H9 (cell line): ENCODE measurements around the gene CPE. TPM values are rescaled to one million over a fixed set of nuclear protein-coding genes. Genes with fewer than 3 reads are reported as not detected.

Source experiments
- DNase-seq: peaks from one replicate; pipeline ENCODE4 v3.0.0-alpha.2; 2017
- H2AFZ ChIP-seq: one replicate; pipeline ENCODE4 v1.6.1; 2013; ENCODE audit warnings: mild to moderate bottlenecking, low read length, control low read depth, moderate library complexity
- H2AK5ac ChIP-seq: 2 replicates; pipeline ENCODE4 v1.6.1; 2013; ENCODE audit warnings: low read length, control low read depth, mixed read lengths; ENCODE audit not compliant: insufficient read length
- H2BK120ac ChIP-seq: one replicate; pipeline ENCODE4 v1.6.1; 2013; ENCODE audit warnings: low read depth, mild to moderate bottlenecking, low read length, control low read depth, inconsistent platforms; ENCODE audit not compliant: poor library complexity, severe bottlenecking
- H2BK12ac ChIP-seq: 2 replicates; pipeline ENCODE4 v1.6.1; 2013; ENCODE audit warnings: low read length, control low read depth, mixed read lengths, low read depth; ENCODE audit not compliant: insufficient read length
- H2BK15ac ChIP-seq: 2 replicates; pipeline ENCODE4 v1.6.1; 2013; ENCODE audit warnings: low read depth, low read length, control low read depth
- H2BK20ac ChIP-seq: one replicate; pipeline ENCODE4 v1.6.1; 2013; ENCODE audit warnings: low read depth, mild to moderate bottlenecking, low read length, control low read depth, inconsistent platforms; ENCODE audit not compliant: poor library complexity, severe bottlenecking
- H2BK5ac ChIP-seq: 2 replicates; pipeline ENCODE4 v1.6.1; 2013; ENCODE audit warnings: low read length, control low read depth, mixed read lengths; ENCODE audit not compliant: insufficient read length
- H3K14ac ChIP-seq: 2 replicates; pipeline ENCODE4 v1.6.1; 2013; ENCODE audit warnings: low read length, control low read depth; ENCODE audit not compliant: insufficient read depth
- H3K18ac ChIP-seq: 2 replicates; pipeline ENCODE4 v1.6.1; 2013; ENCODE audit warnings: low read depth, mild to moderate bottlenecking, mixed read lengths, low read length, control low read depth; ENCODE audit not compliant: insufficient read length
- H3K23ac ChIP-seq: 2 replicates; pipeline ENCODE4 v1.6.1; 2013; ENCODE audit warnings: low read length, control low read depth, mixed read lengths, low read depth; ENCODE audit not compliant: insufficient read length
- H3K23me2 ChIP-seq: 2 replicates; pipeline ENCODE4 v1.6.1; 2013; ENCODE audit warnings: low read depth, mild to moderate bottlenecking, mixed read lengths, low read length, control low read depth; ENCODE audit not compliant: insufficient read length, poor library complexity, severe bottlenecking
- H3K27ac ChIP-seq: 2 replicates; pipeline ENCODE4 v1.5.1; 2013; ENCODE audit warnings: low read length, control low read depth, mixed read lengths, low read depth; ENCODE audit not compliant: insufficient read length
- H3K27me3 ChIP-seq: 2 replicates; pipeline ENCODE4 v1.6.1; 2013; ENCODE audit warnings: low read length, control low read depth, inconsistent platforms; ENCODE audit not compliant: insufficient read depth
- H3K4ac ChIP-seq: 2 replicates; pipeline ENCODE4 v1.6.1; 2013; ENCODE audit warnings: low read depth, mild to moderate bottlenecking, control low read depth, inconsistent platforms, low read length, moderate library complexity
- H3K4me1 ChIP-seq: 2 replicates; pipeline ENCODE4 v1.6.1; 2013; ENCODE audit warnings: low read length, control low read depth, inconsistent platforms; ENCODE audit not compliant: insufficient read depth
- H3K4me2 ChIP-seq: 2 replicates; pipeline ENCODE4 v1.6.1; 2013; ENCODE audit warnings: low read length, control low read depth, mixed read lengths; ENCODE audit not compliant: insufficient read length, insufficient read depth
- H3K56ac ChIP-seq: 2 replicates; pipeline ENCODE4 v1.6.1; 2013; ENCODE audit warnings: low read depth, mild to moderate bottlenecking, mixed read lengths, low read length, control low read depth; ENCODE audit not compliant: insufficient read length
- H3K79me1 ChIP-seq: 2 replicates; pipeline ENCODE4 v1.6.1; 2013; ENCODE audit warnings: low read depth, mild to moderate bottlenecking, moderate library complexity, low read length, control low read depth, inconsistent platforms; ENCODE audit not compliant: insufficient read depth, poor library complexity, severe bottlenecking
- H3K79me2 ChIP-seq: 2 replicates; pipeline ENCODE4 v1.6.1; 2013; ENCODE audit warnings: low read length, control low read depth, inconsistent platforms; ENCODE audit not compliant: insufficient read depth
- H3K9ac ChIP-seq: 2 replicates; pipeline ENCODE4 v1.6.1; 2013; ENCODE audit warnings: low read length, control low read depth, mixed read lengths; ENCODE audit not compliant: insufficient read length; ENCODE audit errors: extremely low read depth
- H3K9me3 ChIP-seq: one replicate; pipeline ENCODE4 v1.6.1; 2013; ENCODE audit warnings: low read depth, low read length, inconsistent platforms; ENCODE audit not compliant: control insufficient read depth
- H3T11ph ChIP-seq: one replicate; pipeline ENCODE4 v1.6.1; 2013; ENCODE audit warnings: mild to moderate bottlenecking, low read length, control low read depth, inconsistent platforms
- H4K20me1 ChIP-seq: one replicate; pipeline ENCODE4 v1.6.1; 2013; ENCODE audit not compliant: control insufficient read depth, insufficient read length, insufficient read depth
- H4K5ac ChIP-seq: 2 replicates; pipeline ENCODE4 v1.6.1; 2013; ENCODE audit warnings: low read depth, mild to moderate bottlenecking, mixed read lengths, low read length, control low read depth; ENCODE audit not compliant: insufficient read length
- H4K8ac ChIP-seq: replicated peaks from 2 replicates; pipeline ENCODE4 v1.6.1; 2013; ENCODE audit warnings: low read length, control low read depth, mixed read lengths, low read depth; ENCODE audit not compliant: insufficient read length
- H4K91ac ChIP-seq: 2 replicates; pipeline ENCODE4 v1.6.1; 2013; ENCODE audit warnings: low read depth, mild to moderate bottlenecking, moderate library complexity, mixed read lengths, low read length, control low read depth; ENCODE audit not compliant: insufficient read length
- H3K27ac Mint-ChIP-seq, 3 experiments: 2 replicates in 2 of 3; 3 replicates in 1 of 3; pipeline ENCODE4 v1.8.0; 2020 to 2021; ENCODE audit warnings: mixed read lengths in 3 of 3, mild to moderate bottlenecking in 1 of 3, moderate library complexity in 1 of 3
- H3K27me3 Mint-ChIP-seq: 2 replicates; pipeline ENCODE4 v1.8.0; 2021; ENCODE audit warnings: low read depth, mild to moderate bottlenecking, moderate library complexity, mixed read lengths
- H3K36me3 Mint-ChIP-seq, 3 experiments: 2 replicates in 2 of 3; 3 replicates in 1 of 3; pipeline ENCODE4 v1.8.0; 2020 to 2021; ENCODE audit warnings: low read depth in 3 of 3, mixed read lengths in 3 of 3; ENCODE audit not compliant: insufficient read depth in 1 of 3
- H3K4me1 Mint-ChIP-seq, 2 experiments: 2 replicates each; pipeline ENCODE4 v1.8.0; 2020; ENCODE audit warnings: mixed read lengths in 2 of 2
- H3K4me3 Mint-ChIP-seq, 2 experiments: 2 replicates in 1 of 2; 3 replicates in 1 of 2; pipeline ENCODE4 v1.8.0; 2020 to 2021; ENCODE audit warnings: mild to moderate bottlenecking in 2 of 2, mixed read lengths in 2 of 2, moderate library complexity in 1 of 2
- H3K9me3 Mint-ChIP-seq, 2 experiments: 2 replicates in 1 of 2; 3 replicates in 1 of 2; pipeline ENCODE4 v1.8.0; 2020; ENCODE audit warnings: mild to moderate bottlenecking in 2 of 2, mixed read lengths in 2 of 2, moderate library complexity in 1 of 2
- WGBS: extraction: QIAGEN DNeasy Blood & Tissue Kit; methylation state at CpG from one replicate; pipeline ENCODE4 v1.1.7; 2013; ENCODE audit warnings: missing lambda C conversion rate, low lambda C conversion rate, mixed read lengths; ENCODE audit not compliant: insufficient read length; ENCODE audit errors: extremely low coverage; 5-methylcytosine and 5-hydroxymethylcytosine counted together
- total RNA-seq: library from RNA; stranded (reverse); gene quantifications from 2 replicates; pipeline ENCODE4 v1.2.1, GENCODE V29; 2021
- TF ChIP-seq, protein P1 (sequence below): fragments of 200-600 bp; sonication (generic); conservative IDR thresholded peaks from 3 replicates; pipeline ENCODE4 v1.8.0; 2021; ENCODE audit warnings: antibody characterized with exemption, mild to moderate bottlenecking

Gene CPE
- total RNA-seq, 1 experiment from 2014 or later = 10.0 TPM

DNA sequence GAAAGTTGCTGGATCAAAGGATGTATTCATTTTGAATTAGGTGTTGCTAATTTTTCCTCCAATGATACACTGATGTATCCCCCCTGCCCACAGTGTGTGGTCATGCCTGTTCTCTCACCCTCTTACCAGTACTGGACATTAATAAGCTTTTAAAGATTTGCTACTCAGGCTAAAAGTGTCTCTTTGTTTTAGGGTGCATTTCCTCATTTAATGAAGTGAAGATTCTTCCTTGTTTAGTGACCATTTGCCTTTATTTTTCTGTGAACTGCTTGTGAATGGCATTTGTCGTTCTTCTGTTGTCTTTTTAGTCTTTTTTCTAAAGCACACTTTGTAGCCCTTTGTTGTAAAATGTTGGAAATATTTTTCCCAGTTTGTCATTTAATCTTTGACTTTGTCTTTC lies 46.3 kb upstream of the CPE start:
- H3K4me1 Mint-ChIP-seq = peaks cover 46 to 48% of the 10 kb centered on the region in 2 experiments
- no peak overlapping the region for H3K4ac ChIP-seq
- H3K27ac ChIP-seq = no peak overlapping the region
- no peak overlapping the region for H2BK120ac ChIP-seq
- H4K8ac ChIP-seq = no peak overlapping the region
- TF ChIP-seq, protein P1, sequence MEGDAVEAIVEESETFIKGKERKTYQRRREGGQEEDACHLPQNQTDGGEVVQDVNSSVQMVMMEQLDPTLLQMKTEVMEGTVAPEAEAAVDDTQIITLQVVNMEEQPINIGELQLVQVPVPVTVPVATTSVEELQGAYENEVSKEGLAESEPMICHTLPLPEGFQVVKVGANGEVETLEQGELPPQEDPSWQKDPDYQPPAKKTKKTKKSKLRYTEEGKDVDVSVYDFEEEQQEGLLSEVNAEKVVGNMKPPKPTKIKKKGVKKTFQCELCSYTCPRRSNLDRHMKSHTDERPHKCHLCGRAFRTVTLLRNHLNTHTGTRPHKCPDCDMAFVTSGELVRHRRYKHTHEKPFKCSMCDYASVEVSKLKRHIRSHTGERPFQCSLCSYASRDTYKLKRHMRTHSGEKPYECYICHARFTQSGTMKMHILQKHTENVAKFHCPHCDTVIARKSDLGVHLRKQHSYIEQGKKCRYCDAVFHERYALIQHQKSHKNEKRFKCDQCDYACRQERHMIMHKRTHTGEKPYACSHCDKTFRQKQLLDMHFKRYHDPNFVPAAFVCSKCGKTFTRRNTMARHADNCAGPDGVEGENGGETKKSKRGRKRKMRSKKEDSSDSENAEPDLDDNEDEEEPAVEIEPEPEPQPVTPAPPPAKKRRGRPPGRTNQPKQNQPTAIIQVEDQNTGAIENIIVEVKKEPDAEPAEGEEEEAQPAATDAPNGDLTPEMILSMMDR = no peak
- H3K4me1 ChIP-seq = no peaks in the 10 kb centered on the region
- no CpG with 5 or more reads among the region's 1 CpG for WGBS
- no peak overlapping the region for H2BK5ac ChIP-seq
- no peaks in the 10 kb centered on the region for H3K79me1 ChIP-seq
- H3K23me2 ChIP-seq = peaks cover 11% of the 10 kb centered on the region
- H3K36me3 Mint-ChIP-seq = peaks cover 34 to 52% (median 47%) of the 10 kb centered on the region in 3 experiments
- no peaks in the 10 kb centered on the region for H3K27me3 ChIP-seq
- no peaks in the 10 kb centered on the region for H4K20me1 ChIP-seq
- no peak overlapping the region for H3K18ac ChIP-seq
- H3K79me2 ChIP-seq = peaks cover 74% of the 10 kb centered on the region
- DNase-seq = no peak
- H4K5ac ChIP-seq = no peak overlapping the region
- H2BK12ac ChIP-seq = no peak overlapping the region
- H3K23ac ChIP-seq = no peak overlapping the region
- H2BK15ac ChIP-seq = no peak overlapping the region
- no peak overlapping the region for H3K14ac ChIP-seq
- H2BK20ac ChIP-seq = no peak overlapping the region
- H2AFZ ChIP-seq = no peak overlapping the region
- no peak overlapping the region for H4K91ac ChIP-seq
- peak overlapping the region; percentile 3 for H3K9ac ChIP-seq
- no peaks in the 10 kb centered on the region for H3K27me3 Mint-ChIP-seq
- H3T11ph ChIP-seq = no peak overlapping the region
- H3K56ac ChIP-seq = no peak overlapping the region
- no peaks in the 10 kb centered on the region for H3K9me3 ChIP-seq
- no peak overlapping the region for H2AK5ac ChIP-seq
- peak overlapping the region in 1 of 2 experiments; percentile 49; a peak in 3 of 5 replicates for H3K4me3 Mint-ChIP-seq
- no peaks in the 10 kb centered on the region for H3K9me3 Mint-ChIP-seq
- peak overlapping the region; percentile 11 to 69 (median 53); a peak in 4 of 7 replicates for H3K27ac Mint-ChIP-seq
- H3K4me2 ChIP-seq = peak overlapping the region; percentile 94
